Loucy (cell line): ENCODE data around the gene NUP205.

Experiments used
- H2AFZ ChIP-seq: fragments of 200-600 bp; sonication (generic); 2 replicates; pipeline ENCODE4 v1.6.0; 2016; ENCODE audit warnings: antibody characterized with exemption, mild to moderate bottlenecking, low read length, moderate library complexity
- H3F3A ChIP-seq: fragments of 200-600 bp; 2 replicates; pipeline ENCODE4 v1.6.0; 2016; ENCODE audit warnings: antibody characterized with exemption, low read depth, mild to moderate bottlenecking
- H3K27me3 ChIP-seq: fragments of 200-600 bp; sonication (generic); 2 replicates; pipeline ENCODE4 v1.6.1; 2014; ENCODE audit warnings: low read length, mild to moderate bottlenecking; ENCODE audit not compliant: insufficient read depth, poor library complexity, severe bottlenecking
- H3K36me3 ChIP-seq: fragments of 200-600 bp; sonication (generic); 2 replicates; pipeline ENCODE4 v1.6.1; 2016; ENCODE audit warnings: low read length; ENCODE audit not compliant: insufficient read depth
- H3K4me1 ChIP-seq: fragments of 200-600 bp; sonication (generic); 2 replicates; pipeline ENCODE4 v1.5.1; 2014; ENCODE audit warnings: low read length, mild to moderate bottlenecking; ENCODE audit not compliant: insufficient read depth, poor library complexity, severe bottlenecking
- H3K4me2 ChIP-seq: fragments of 200-600 bp; sonication (generic); 2 replicates; pipeline ENCODE4 v1.6.0; 2014; ENCODE audit warnings: antibody characterized with exemption, low read length, low read depth, mild to moderate bottlenecking; ENCODE audit not compliant: poor library complexity, severe bottlenecking
- H3K4me3 ChIP-seq: fragments of 200-600 bp; sonication (generic); 2 replicates; pipeline ENCODE4 v1.5.1; 2014; ENCODE audit warnings: low read length, mild to moderate bottlenecking, mixed read lengths; ENCODE audit not compliant: poor library complexity, severe bottlenecking
- H3K79me2 ChIP-seq: fragments of 200-600 bp; sonication (generic); 2 replicates; pipeline ENCODE4 v1.6.1; 2014; ENCODE audit warnings: low read length; ENCODE audit not compliant: insufficient read depth
- H3K9ac ChIP-seq: fragments of 200-600 bp; sonication (generic); 2 replicates; pipeline ENCODE4 v1.6.0; 2014; ENCODE audit warnings: mild to moderate bottlenecking, low read depth, low read length, moderate library complexity; ENCODE audit not compliant: poor library complexity, severe bottlenecking
- H3K9me2 ChIP-seq: fragments of 200-600 bp; sonication (generic); replicated peaks from 2 replicates; pipeline ENCODE4 v1.6.1; 2016; ENCODE audit warnings: low read depth, low read length, mixed read lengths
- H3K9me3 ChIP-seq: fragments of 200-600 bp; sonication (generic); 2 replicates; pipeline ENCODE4 v1.6.1; 2014; ENCODE audit warnings: mild to moderate bottlenecking, antibody characterized with exemption, low read length, low read depth; ENCODE audit not compliant: insufficient read depth
- H4K20me1 ChIP-seq: fragments of 200-600 bp; sonication (generic); 2 replicates; pipeline ENCODE4 v1.6.0; 2014; ENCODE audit warnings: antibody characterized with exemption, low read length, mild to moderate bottlenecking; ENCODE audit not compliant: insufficient read depth, poor library complexity, severe bottlenecking
- EZH2phosphoT487 ChIP-seq: fragments of 200-600 bp; IDR thresholded peaks from 2 replicates; pipeline ENCODE4 v1.6.1; 2018; ENCODE audit warnings: antibody characterized with exemption, mild to moderate bottlenecking, moderate library complexity, borderline replicate concordance
- TF ChIP-seq, protein P1 (sequence below): fragments of 200-600 bp; sonication (generic); conservative IDR thresholded peaks from 2 replicates; pipeline ENCODE4 v1.5.1; 2014; ENCODE audit warnings: mild to moderate bottlenecking, antibody characterized with exemption, low read length

NUP205 gene

DNA sequence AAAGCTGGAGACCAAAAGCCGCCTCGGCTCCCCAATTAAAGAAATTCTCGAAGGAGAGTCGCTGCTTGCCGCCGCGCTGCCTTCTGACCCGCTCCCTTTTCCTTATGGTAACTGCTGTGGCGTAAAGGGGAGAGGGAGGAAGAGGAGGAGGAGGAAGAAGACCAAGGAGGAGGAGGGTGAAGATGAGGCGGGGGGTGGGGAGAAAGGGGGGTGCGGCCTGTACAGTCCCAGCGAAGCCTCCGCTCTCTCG is 48.2 kb upstream of the NUP205 start:
- H2AFZ ChIP-seq: peak overlapping the region; percentile 95
- H3K9me2 ChIP-seq: no peaks in the 10 kb centered on the region
- no peaks in the 10 kb centered on the region for H3K9me3 ChIP-seq
- peak overlapping the region; percentile 89 for H3K4me3 ChIP-seq
- H3F3A ChIP-seq: no peaks in the 10 kb centered on the region
- TF ChIP-seq, protein P1, sequence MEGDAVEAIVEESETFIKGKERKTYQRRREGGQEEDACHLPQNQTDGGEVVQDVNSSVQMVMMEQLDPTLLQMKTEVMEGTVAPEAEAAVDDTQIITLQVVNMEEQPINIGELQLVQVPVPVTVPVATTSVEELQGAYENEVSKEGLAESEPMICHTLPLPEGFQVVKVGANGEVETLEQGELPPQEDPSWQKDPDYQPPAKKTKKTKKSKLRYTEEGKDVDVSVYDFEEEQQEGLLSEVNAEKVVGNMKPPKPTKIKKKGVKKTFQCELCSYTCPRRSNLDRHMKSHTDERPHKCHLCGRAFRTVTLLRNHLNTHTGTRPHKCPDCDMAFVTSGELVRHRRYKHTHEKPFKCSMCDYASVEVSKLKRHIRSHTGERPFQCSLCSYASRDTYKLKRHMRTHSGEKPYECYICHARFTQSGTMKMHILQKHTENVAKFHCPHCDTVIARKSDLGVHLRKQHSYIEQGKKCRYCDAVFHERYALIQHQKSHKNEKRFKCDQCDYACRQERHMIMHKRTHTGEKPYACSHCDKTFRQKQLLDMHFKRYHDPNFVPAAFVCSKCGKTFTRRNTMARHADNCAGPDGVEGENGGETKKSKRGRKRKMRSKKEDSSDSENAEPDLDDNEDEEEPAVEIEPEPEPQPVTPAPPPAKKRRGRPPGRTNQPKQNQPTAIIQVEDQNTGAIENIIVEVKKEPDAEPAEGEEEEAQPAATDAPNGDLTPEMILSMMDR: no peak
- TF ChIP-seq EZH2phosphoT487: no peak
- no peaks in the 10 kb centered on the region for H3K36me3 ChIP-seq
- peaks cover 50% of the 10 kb centered on the region for H3K79me2 ChIP-seq
- peaks cover 49% of the 10 kb centered on the region for H4K20me1 ChIP-seq
- H3K4me2 ChIP-seq: peak overlapping the region; percentile 75
- peaks cover 29% of the 10 kb centered on the region for H3K4me1 ChIP-seq
- H3K9ac ChIP-seq: peak overlapping the region; percentile 91
- H3K27me3 ChIP-seq: no peaks in the 10 kb centered on the region

DNA sequence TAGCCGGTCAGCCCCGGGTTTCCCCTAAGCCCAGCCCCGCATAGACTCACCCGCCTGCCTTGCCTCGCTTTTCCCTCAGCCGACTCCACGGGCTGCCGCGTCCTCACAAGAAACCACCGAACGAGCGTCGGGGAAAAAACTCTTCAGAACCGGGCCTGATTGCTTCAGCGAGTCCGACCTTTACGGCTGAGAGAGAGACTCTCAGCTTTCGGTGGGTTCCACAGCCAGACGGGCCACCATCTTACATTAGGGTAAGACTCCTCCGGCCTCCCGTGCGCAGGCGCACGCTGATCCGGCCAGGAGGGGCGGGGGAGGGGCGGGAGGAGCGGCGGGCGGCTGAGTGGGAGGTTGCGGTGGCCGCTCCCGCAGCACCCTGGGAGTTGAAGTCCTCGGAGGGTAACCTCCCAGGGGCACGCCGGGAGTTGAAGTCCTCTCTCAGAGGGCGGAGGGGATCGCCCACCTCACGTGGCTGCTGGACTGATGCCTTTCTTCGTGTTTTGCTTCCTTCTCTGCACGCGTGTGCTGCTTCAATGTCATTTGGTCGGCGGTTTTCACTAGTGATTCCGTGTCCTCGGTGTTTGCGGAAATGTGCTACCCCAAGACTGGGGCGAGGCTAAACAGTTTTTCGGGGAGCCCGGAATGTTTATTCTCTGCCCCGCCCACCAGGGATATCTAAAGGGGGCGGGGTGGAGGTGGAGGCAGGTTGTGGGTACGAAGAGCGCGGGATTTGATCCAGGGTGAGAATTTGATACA is 47.7 kb upstream of the NUP205 start, which contains the start of gene CNOT4:
TSS of gene CNOT4 (minus strand) at position 264 of the 753 bp plus-strand sequence. CDS start 71,771 bp downstream, outside the sequence.
- H3K4me2 ChIP-seq: peak within 1 kb of the TSS; percentile 88

DNA sequence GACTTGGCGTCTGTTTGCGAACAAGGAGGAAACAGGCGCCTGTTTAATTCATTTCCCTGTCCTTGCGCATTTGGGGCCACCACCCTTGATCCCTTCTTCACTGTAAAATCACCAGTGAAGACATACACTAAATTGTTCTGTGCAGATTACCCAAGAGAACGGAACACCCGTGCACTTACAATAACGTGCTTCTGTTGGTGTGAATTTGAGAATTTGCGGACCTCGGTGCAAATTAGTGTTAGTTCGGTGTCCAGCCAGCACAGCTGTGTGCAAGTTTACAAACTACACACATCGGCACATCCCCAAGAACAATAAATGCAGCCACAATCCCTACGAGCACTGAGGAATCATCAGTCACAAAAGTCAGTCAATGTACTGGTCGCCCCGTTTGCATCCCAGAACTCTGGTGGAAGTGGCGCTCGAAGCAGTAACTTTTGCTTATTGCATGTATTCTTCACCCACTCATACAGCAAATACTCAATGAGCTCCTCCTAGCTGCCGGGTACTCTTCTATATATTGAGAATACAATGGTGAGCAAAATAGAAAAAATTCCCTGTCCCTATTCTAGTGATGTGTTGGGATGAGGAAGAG is 47.0 kb upstream of the NUP205 start:
- H3K4me2 ChIP-seq: peak overlapping the region; percentile 88
- TF ChIP-seq EZH2phosphoT487: no peak
- TF ChIP-seq, protein P1: no peak
- peak overlapping the region; percentile 57 for H3K9ac ChIP-seq
- peak overlapping the region; percentile 89 for H3K4me3 ChIP-seq
- H2AFZ ChIP-seq: peak overlapping the region; percentile 99
- no peaks in the 10 kb centered on the region for H3K27me3 ChIP-seq
- H3K4me1 ChIP-seq: peaks cover 27% of the 10 kb centered on the region
- peaks cover 39% of the 10 kb centered on the region for H4K20me1 ChIP-seq
- no peaks in the 10 kb centered on the region for H3K36me3 ChIP-seq
- H3F3A ChIP-seq: no peaks in the 10 kb centered on the region
- no peaks in the 10 kb centered on the region for H3K9me3 ChIP-seq
- no peaks in the 10 kb centered on the region for H3K9me2 ChIP-seq
- H3K79me2 ChIP-seq: peaks cover 39% of the 10 kb centered on the region

More for the DNA sequence above, 47.7 kb upstream of the NUP205 start, which contains the start of gene CNOT4:
- Histone ChIP-seq H3K27me3 (no peaks in the 10 kb centered on the region), H3K9me3 (no peaks in the 10 kb centered on the region), H3K4me3 (peak within 1 kb of the TSS; percentile 89), H3K4me1 (peaks cover 29% of the 10 kb centered on the region), H2AFZ (peak within 1 kb of the TSS; percentile 99), H3K36me3 (no peaks in the 10 kb centered on the region), H3K9ac (peak within 1 kb of the TSS; percentile 91), H4K20me1 (peaks cover 46% of the 10 kb centered on the region), H3K9me2 (no peaks in the 10 kb centered on the region), H3K79me2 (peaks cover 46% of the 10 kb centered on the region), H3F3A (no peaks in the 10 kb centered on the region)
- no peak for TF ChIP-seq EZH2phosphoT487
- TF ChIP-seq, protein P1: no peak
